ENCODE data around the gene ZSCAN5B. TPM values are rescaled to one million over a fixed set of nuclear protein-coding genes. Genes with fewer than 3 reads are reported as not detected.

Gene ZSCAN5B
- total and polyA plus RNA-seq, 2 of the 8 experiments (the other 6 are each of a cell fraction or from before 2014, with no cell fraction given) = not detected

DNA sequence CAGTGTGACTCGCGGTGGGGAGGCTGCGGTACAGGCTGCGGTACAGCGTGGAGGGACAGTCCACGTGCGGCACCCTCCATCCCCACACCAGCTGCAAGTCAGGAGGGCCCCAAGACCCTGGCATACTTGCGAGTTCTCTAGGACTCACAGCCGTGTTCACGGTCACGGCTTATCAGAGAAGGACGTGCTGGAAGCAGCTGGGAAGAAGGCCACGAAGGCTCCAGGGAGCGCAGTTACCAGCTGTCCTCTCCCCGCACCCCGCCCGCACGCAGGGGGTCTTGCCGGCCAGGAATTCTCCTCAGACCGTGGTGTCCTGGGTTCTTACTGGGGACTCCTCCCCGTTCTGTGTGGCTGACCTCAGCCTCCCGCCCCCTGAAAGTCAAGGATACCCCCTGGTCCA lies 50.3 kb downstream of the ZSCAN5B start:
- no peak overlapping the region for H2BK5ac ChIP-seq (ENCODE audit: low read depth, low read length)
- H2BK15ac ChIP-seq (ENCODE audit: low read length) = no peak overlapping the region
- H3K56ac ChIP-seq (replicated peaks; ENCODE audit: insufficient read length, low read depth, low read length) = no peak overlapping the region
- 94% methylated on average over 22 of the region's 22 CpGs; no CpG with 5 or more reads in 1 of the 2 experiments for WGBS, 2 experiments (ENCODE audit: extremely low coverage in 1 of 2, insufficient coverage in 1 of 2, insufficient read length in 1 of 2, insufficient replicate concordance in 2 of 2, low coverage in 1 of 2, low lambda C conversion rate in 2 of 2, missing lambda C conversion rate in 1 of 2)
- H3K4ac ChIP-seq (replicated peaks; ENCODE audit: insufficient read length, low read depth, low read length) = no peak overlapping the region
- H4K5ac ChIP-seq (ENCODE audit: insufficient read length, low read depth, low read length) = no peak overlapping the region
- H3K9ac ChIP-seq (replicated peaks in 1 of 4; ENCODE audit: extremely low read depth in 1 of 4, low read depth in 3 of 4, low read length in 3 of 4) = no peak overlapping the region
- H2BK12ac ChIP-seq (ENCODE audit: low read depth, low read length) = no peak overlapping the region
- H3K36me3 ChIP-seq (ENCODE audit: control insufficient read depth in 2 of 4, insufficient read depth in 4 of 4, low read length in 3 of 4) = peaks cover 0 to 22% (median 7%) of the 10 kb centered on the region in 4 experiments; a peak in 5 of 8 replicates
- H2BK20ac ChIP-seq (ENCODE audit: low read length) = no peak overlapping the region
- no peak overlapping the region for H3K18ac ChIP-seq (ENCODE audit: extremely low read depth, low read length)
- no peak overlapping the region for H3K23ac ChIP-seq (ENCODE audit: insufficient read length)
- H2AFZ ChIP-seq (ENCODE audit: low read length) = no peak overlapping the region
- peaks cover 0 to 34% of the 10 kb centered on the region in 2 experiments; a peak in 2 of 4 replicates for H3K79me2 ChIP-seq (ENCODE audit: control insufficient read depth in 1 of 2, insufficient read depth in 2 of 2, low read length in 2 of 2)
- H3K9me3 ChIP-seq (ENCODE audit: insufficient read depth in 2 of 2, low read depth in 1 of 2, low read length in 1 of 2) = no peaks in the 10 kb centered on the region
- no peaks in the 10 kb centered on the region for H3K23me2 ChIP-seq (ENCODE audit: low read depth, low read length)
- no peaks in the 10 kb centered on the region; a peak in 2 of 7 replicates for H3K4me1 ChIP-seq (replicated peaks in 1 of 4; ENCODE audit: control insufficient read depth in 3 of 4, insufficient read depth in 4 of 4, low read length in 3 of 4)
- FAIRE-seq = no peak
- no peak overlapping the region for H2AK5ac ChIP-seq (ENCODE audit: low read depth, low read length)
- H4K20me1 ChIP-seq (replicated peaks in 1 of 2; ENCODE audit: control insufficient read depth in 1 of 2, insufficient read depth in 2 of 2, low read length in 2 of 2) = peaks cover 3 to 19% of the 10 kb centered on the region in 2 experiments
- DNase-seq (ENCODE audit: low read depth in 1 of 2, low spot score in 2 of 2) = no peak
- H3K14ac ChIP-seq (ENCODE audit: insufficient read length) = no peak overlapping the region
- ChIA-PET POLR2A (ENCODE audit: partially characterized antibody) (interaction anchor here (0.6 to 1.8 kb wide), 4 partner anchors 19 to 42 kb away, joined by 3 to 5 read pairs (median 4); partner anchors contain the start of gene ZNF787), CTCF (ENCODE audit: partially characterized antibody) (interaction anchor here (1.1 to 1.3 kb wide), 2 partner anchors 25 to 105 kb away, joined by 3 to 5 read pairs; no protein-coding TSS in a partner anchor)
- no peak overlapping the region for H3K4me2 ChIP-seq (ENCODE audit: insufficient read depth in 1 of 2, low read depth in 2 of 2, low read length in 2 of 2)
- H4K8ac ChIP-seq (ENCODE audit: extremely low read depth, insufficient read depth, low read length) = no peak overlapping the region
- H4K91ac ChIP-seq (replicated peaks; ENCODE audit: insufficient read length, low read length) = no peak overlapping the region
- no peak overlapping the region for H3K4me3 ChIP-seq (ENCODE audit: extremely low read depth in 1 of 4, insufficient read depth in 2 of 4, low read depth in 3 of 4, low read length in 4 of 4)
- no peak overlapping the region for H2BK120ac ChIP-seq (replicated peaks; ENCODE audit: low read depth, low read length)
- no peaks in the 10 kb centered on the region for H3K27me3 ChIP-seq (replicated peaks in 1 of 4; ENCODE audit: control insufficient read depth in 3 of 4, extremely low read depth in 1 of 4, insufficient read depth in 3 of 4, low read length in 3 of 4)
- H3K79me1 ChIP-seq (ENCODE audit: low read depth, low read length) = peaks cover 13% of the 10 kb centered on the region
- H3K27ac ChIP-seq (ENCODE audit: low read depth, low read length) = no peak overlapping the region
- TF ChIP-seq SRF (IDR thresholded peaks at IDR 0.05; ENCODE audit: low read depth, low read length) (no peak), EGR1 (IDR thresholded peaks at IDR 0.05; ENCODE audit: borderline replicate concordance, low read depth, low read length) (no peak), JUN (IDR thresholded peaks at IDR 0.05; ENCODE audit: low read depth, low read length) (no peak), SIX5 (IDR thresholded peaks at IDR 0.05; ENCODE audit: low read depth, low read length) (no peak), TEAD4 (IDR thresholded peaks at IDR 0.05; ENCODE audit: low read depth, low read length) (no peak), NRF1 (IDR thresholded peaks at IDR 0.05; ENCODE audit: low read depth, low read length) (no peak), YY1 (IDR thresholded peaks at IDR 0.05; ENCODE audit: low read depth, low read length) (no peak), POLR2A (IDR thresholded peaks at IDR 0.05; ENCODE audit: control extremely low read depth in 1 of 2, low read depth in 2 of 2, low read length in 2 of 2) (no peak), POU5F1 (IDR thresholded peaks at IDR 0.05; ENCODE audit: low read depth, low read length) (no peak), EZH2 (IDR thresholded peaks at IDR 0.05; ENCODE audit: low read depth, low read length, severe bottlenecking) (no peak), KDM1A (IDR thresholded peaks at IDR 0.05; ENCODE audit: borderline replicate concordance, low read length) (no peak)
- TF ChIP-seq, protein P1, sequence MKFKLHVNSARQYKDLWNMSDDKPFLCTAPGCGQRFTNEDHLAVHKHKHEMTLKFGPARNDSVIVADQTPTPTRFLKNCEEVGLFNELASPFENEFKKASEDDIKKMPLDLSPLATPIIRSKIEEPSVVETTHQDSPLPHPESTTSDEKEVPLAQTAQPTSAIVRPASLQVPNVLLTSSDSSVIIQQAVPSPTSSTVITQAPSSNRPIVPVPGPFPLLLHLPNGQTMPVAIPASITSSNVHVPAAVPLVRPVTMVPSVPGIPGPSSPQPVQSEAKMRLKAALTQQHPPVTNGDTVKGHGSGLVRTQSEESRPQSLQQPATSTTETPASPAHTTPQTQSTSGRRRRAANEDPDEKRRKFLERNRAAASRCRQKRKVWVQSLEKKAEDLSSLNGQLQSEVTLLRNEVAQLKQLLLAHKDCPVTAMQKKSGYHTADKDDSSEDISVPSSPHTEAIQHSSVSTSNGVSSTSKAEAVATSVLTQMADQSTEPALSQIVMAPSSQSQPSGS (IDR thresholded peaks at IDR 0.05; ENCODE audit: low read length) = no peak
- TF ChIP-seq, protein P2, sequence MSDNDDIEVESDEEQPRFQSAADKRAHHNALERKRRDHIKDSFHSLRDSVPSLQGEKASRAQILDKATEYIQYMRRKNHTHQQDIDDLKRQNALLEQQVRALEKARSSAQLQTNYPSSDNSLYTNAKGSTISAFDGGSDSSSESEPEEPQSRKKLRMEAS (IDR thresholded peaks at IDR 0.05) = no peak

Data from H1 (cell line).